ENCODE results near the gene NFE2. TPM values are rescaled to one million over a fixed set of nuclear protein-coding genes. Genes with fewer than 3 reads are reported as not detected.
"Not testable (repeated sequence)": the region's sequence is repeated elsewhere in the genome, so short reads cannot be mapped to it uniquely, and the experiment has no call there.

Gene NFE2
- total and polyA plus RNA-seq, 2 donors: 2.8 to 4.7 TPM

DNA sequence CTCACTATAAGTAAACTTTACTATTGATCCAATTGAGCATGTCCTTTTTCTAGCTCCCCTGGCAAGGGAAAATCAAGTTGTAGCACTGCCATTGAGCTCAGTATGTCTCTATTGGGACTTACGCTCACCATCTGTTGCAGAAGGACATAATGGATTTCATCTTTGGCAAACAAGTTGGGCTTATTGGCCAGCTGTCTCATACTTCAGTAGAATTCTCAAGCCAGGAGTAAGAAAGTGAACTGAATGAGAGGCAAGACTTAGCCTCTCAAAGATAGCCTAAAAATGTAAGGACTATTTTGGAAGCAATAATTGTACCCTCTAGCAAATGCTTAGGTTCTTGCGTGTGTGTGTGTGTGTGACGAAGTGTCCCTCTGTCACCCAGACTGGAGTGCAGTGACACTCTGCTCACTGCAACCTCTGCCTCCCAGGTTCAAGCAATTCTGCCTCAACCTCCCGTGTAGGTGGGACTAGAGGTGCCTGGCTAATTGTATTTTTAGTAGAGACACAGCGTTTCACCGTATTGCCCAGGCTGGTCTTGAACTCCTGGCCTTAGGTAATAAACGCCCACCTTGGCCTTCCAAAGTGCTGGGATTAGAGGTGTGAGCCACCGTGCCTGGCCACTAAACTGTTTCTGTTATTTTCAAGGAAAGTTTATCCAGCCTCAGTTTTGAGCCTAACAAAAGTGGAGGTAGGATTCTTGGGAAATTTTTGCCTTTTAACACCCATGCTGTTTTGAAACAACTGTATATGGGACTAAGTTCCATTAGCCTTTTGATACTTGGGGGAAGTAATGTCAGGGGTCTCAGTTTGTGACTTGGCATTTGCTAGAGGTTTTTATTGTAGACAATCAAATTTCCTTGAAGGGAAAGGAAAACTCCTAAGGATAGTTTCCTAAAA lies 13.3 kb downstream of the NFE2 start:
- Histone ChIP-seq H3K27me3 (ENCODE audit: control insufficient read depth in 2 of 2, insufficient read depth in 1 of 2, low read length in 1 of 2) (no peaks in the 10 kb centered on the region), H3K27ac (ENCODE audit: low read depth in 1 of 2, low read length in 1 of 2) (no peak overlapping the region), H3K4me3 (ENCODE audit: low read length in 2 of 2) (no peak overlapping the region), H3K9me3 (ENCODE audit: control insufficient read depth in 2 of 2, insufficient read depth in 1 of 2, low read length in 1 of 2) (no peaks in the 10 kb centered on the region), H3K4me1 (ENCODE audit: control insufficient read depth in 2 of 2, insufficient read depth in 2 of 2, low read length in 2 of 2) (peaks cover 12 to 22% of the 10 kb centered on the region in 2 donors), H3K36me3 (ENCODE audit: control insufficient read depth in 2 of 2, insufficient read depth in 2 of 2, low read length in 1 of 2) (peaks cover 52 to 66% of the 10 kb centered on the region in 2 donors)
- DNase-seq (ENCODE audit: low read depth in 6 of 9, low spot score in 9 of 9): no peak
- WGBS: 91% methylated on average over 8 of the region's 8 CpGs

DNA sequence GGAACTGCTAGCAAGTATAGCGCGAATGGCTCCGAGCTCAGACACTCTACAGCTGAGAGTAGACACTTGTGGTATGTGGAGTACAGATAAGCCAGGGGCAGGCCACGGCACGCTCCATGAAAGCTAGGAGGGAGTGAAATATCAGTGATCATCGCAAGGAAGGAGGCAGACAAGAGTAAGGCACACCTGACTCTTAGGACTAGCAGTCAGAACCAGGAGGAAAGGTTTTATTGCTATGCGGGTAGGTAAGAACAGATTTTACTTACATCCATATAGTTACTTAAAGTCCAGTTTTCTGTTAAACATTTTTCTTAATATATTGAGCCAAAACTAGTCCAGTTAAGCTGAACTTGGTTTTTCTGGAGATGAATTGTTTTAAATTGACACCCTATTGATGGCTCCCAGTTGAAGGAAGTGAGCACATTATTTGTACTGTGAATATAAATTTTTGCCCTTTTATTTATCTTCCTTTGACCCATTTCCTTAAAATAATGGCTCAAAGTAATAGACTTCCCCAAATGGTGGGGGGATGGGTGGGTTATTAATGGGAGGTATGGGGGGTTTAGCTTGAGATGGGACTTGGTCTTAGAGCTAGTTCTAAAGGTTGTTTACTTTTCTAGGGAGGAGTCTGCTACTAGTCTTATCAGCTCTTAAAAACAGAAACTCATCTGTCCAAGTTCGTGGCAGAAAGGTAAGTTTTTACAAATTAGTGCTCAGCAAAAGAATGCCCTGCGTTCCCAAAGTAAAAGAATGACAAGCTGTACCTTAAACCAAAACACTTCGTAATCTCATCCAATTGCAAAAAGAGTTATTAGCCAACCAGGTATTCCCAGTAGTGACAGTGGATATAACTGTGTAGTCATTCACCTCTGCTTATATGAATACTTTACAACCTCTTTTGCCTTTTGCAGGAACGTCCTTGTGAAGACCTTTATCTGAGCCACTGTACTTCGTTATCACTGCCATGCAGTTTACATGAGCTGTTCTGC lies 14.5 kb downstream of the NFE2 start:
- H3K4me1 ChIP-seq (ENCODE audit: control insufficient read depth in 2 of 2, insufficient read depth in 2 of 2, low read length in 2 of 2): peaks cover 13 to 25% of the 10 kb centered on the region in 2 donors
- no peak overlapping the region for H3K27ac ChIP-seq (ENCODE audit: low read depth in 1 of 2, low read length in 1 of 2)

DNA sequence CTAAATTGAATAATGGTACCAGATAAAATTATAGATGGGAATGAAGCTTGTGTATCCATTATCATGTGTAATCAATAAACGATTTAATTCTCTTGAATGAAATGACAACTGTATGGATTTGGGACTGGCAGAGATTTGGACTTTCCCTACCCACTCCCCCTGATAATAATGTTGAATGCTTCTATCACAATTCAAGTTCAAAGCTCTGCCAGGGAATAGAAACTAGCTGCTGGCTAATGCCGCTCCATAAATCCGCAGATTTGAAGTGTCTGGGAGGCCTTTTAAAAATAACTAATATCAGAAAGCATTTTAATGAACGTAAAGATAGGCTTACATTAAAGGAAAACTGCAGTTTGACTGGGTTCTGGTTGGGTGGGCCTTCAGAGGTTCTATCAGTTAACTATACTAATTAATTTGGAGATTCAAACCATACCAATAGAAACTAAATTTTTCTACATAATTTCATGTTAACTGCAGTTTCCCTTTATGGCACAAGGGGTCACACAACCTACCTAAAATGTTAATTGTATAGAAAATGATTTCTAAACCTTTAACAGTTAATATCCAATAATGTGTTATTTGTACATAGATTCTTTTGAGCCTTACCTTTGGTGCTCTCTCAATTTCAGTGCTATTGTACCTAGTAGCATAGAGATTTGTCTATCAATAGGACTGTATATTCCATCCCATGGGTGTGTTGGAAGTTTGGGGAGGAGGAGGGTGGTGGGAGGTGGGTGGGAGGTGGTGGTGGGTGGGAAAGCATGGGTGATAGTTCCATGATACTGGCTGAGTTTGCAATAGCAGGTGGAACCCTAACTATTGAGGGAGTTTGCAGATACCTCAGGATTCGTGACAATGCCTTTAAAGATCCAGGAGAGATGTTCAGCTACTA lies 15.4 kb downstream of the NFE2 start:
- peaks cover 13 to 25% of the 10 kb centered on the region in 2 donors for H3K4me1 ChIP-seq (ENCODE audit: control insufficient read depth in 2 of 2, insufficient read depth in 2 of 2, low read length in 2 of 2)

More for the DNA sequence above, 14.5 kb downstream of the NFE2 start:
- H3K9me3 ChIP-seq (ENCODE audit: control insufficient read depth in 2 of 2, insufficient read depth in 1 of 2, low read length in 1 of 2): no peaks in the 10 kb centered on the region
- WGBS: 89% methylated on average over 12 of the region's 12 CpGs
- no peak for DNase-seq (ENCODE audit: low read depth in 6 of 9, low spot score in 9 of 9)
- no peaks in the 10 kb centered on the region for H3K27me3 ChIP-seq (ENCODE audit: control insufficient read depth in 2 of 2, insufficient read depth in 1 of 2, low read length in 1 of 2)
- peaks cover 50 to 78% of the 10 kb centered on the region in 2 donors for H3K36me3 ChIP-seq (ENCODE audit: control insufficient read depth in 2 of 2, insufficient read depth in 2 of 2, low read length in 1 of 2)
- no peak overlapping the region for H3K4me3 ChIP-seq (ENCODE audit: low read length in 2 of 2)

GRCh38 chr12:54284070-54284780 lies 16.6 kb downstream of the NFE2 start:
- 56% methylated on average over 1 of the region's 2 CpGs for WGBS
- H3K9me3 ChIP-seq (ENCODE audit: control insufficient read depth in 2 of 2, insufficient read depth in 1 of 2, low read length in 1 of 2); H3K27me3 ChIP-seq (ENCODE audit: control insufficient read depth in 2 of 2, insufficient read depth in 1 of 2, low read length in 1 of 2); DNase-seq (ENCODE audit: low read depth in 6 of 9, low spot score in 9 of 9): not testable (repeated sequence)
- H3K27ac ChIP-seq (ENCODE audit: low read depth in 1 of 2, low read length in 1 of 2): peak overlapping the region in 1 of 2 donors; percentile 18
- H3K4me3 ChIP-seq (ENCODE audit: low read length in 2 of 2): peak overlapping the region; percentile 75 to 91
- H3K4me1 ChIP-seq (ENCODE audit: control insufficient read depth in 2 of 2, insufficient read depth in 2 of 2, low read length in 2 of 2): peaks cover 13 to 25% of the 10 kb centered on the region in 2 donors
- H3K36me3 ChIP-seq (ENCODE audit: control insufficient read depth in 2 of 2, insufficient read depth in 2 of 2, low read length in 1 of 2): peaks cover 45 to 74% of the 10 kb centered on the region in 2 donors

More for the DNA sequence above, 15.4 kb downstream of the NFE2 start:
- no peak overlapping the region for H3K4me3 ChIP-seq (ENCODE audit: low read length in 2 of 2)
- H3K27me3 ChIP-seq (ENCODE audit: control insufficient read depth in 2 of 2, insufficient read depth in 1 of 2, low read length in 1 of 2): no peaks in the 10 kb centered on the region
- WGBS: 68% methylated on average over 5 of the region's 5 CpGs
- DNase-seq (ENCODE audit: low read depth in 6 of 9, low spot score in 9 of 9): no peak
- no peaks in the 10 kb centered on the region for H3K9me3 ChIP-seq (ENCODE audit: control insufficient read depth in 2 of 2, insufficient read depth in 1 of 2, low read length in 1 of 2)
- H3K36me3 ChIP-seq (ENCODE audit: control insufficient read depth in 2 of 2, insufficient read depth in 2 of 2, low read length in 1 of 2): peaks cover 50 to 80% of the 10 kb centered on the region in 2 donors
- H3K27ac ChIP-seq (ENCODE audit: low read depth in 1 of 2, low read length in 1 of 2): no peak overlapping the region

DNA sequence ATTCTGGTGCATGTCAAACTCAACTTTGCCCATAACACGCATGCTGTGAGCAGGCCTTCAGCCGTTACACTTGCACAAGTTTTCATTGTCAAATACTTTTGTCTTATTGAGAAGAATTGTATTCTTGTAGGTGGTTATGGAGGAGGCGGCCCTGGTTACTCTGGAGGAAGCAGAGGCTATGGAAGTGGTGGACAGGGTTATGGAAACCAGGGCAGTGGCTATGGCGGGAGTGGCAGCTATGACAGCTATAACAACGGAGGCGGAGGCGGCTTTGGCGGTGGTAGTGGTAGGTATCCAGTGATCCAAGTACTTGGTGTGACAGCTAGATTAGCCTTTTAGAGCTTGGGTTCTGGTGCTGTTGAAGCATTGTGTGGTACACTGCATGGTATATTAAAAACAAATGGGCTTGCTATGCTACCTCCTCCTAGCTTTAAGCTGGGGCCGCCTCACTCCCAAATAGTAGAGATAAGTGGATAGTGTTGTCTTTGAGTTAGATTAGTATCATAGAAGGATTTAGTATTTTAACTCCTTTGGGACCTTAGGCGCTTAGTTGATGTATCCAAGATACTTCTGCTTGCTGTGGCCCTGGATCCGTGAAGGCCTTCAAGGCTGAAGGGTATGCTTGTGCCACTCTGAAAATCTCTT lies 17.7 kb downstream of the NFE2 start:
- peaks cover 38 to 66% of the 10 kb centered on the region in 2 donors for H3K36me3 ChIP-seq (ENCODE audit: control insufficient read depth in 2 of 2, insufficient read depth in 2 of 2, low read length in 1 of 2)
- H3K4me3 ChIP-seq (ENCODE audit: low read length in 2 of 2): peak overlapping the region; percentile 75 to 91
- H3K27me3 ChIP-seq (ENCODE audit: control insufficient read depth in 2 of 2, insufficient read depth in 1 of 2, low read length in 1 of 2): no peaks in the 10 kb centered on the region
- peaks cover 0 to 3% of the 10 kb centered on the region in 2 donors for H3K9me3 ChIP-seq (ENCODE audit: control insufficient read depth in 2 of 2, insufficient read depth in 1 of 2, low read length in 1 of 2)
- 35% methylated on average over 11 of the region's 11 CpGs for WGBS
- no peak for DNase-seq (ENCODE audit: low read depth in 6 of 9, low spot score in 9 of 9)
- H3K4me1 ChIP-seq (ENCODE audit: control insufficient read depth in 2 of 2, insufficient read depth in 2 of 2, low read length in 2 of 2): peaks cover 15 to 25% of the 10 kb centered on the region in 2 donors
- H3K27ac ChIP-seq (ENCODE audit: low read depth in 1 of 2, low read length in 1 of 2): peak overlapping the region; percentile 22 to 33

GRCh38 chr12:54281694-54282093 lies 19.1 kb downstream of the NFE2 start:
- not testable (repeated sequence) for DNase-seq (ENCODE audit: low read depth in 6 of 9, low spot score in 9 of 9); H3K9me3 ChIP-seq (ENCODE audit: control insufficient read depth in 2 of 2, insufficient read depth in 1 of 2, low read length in 1 of 2); H3K27me3 ChIP-seq (ENCODE audit: control insufficient read depth in 2 of 2, insufficient read depth in 1 of 2, low read length in 1 of 2)
- 6% methylated on average over 4 of the region's 4 CpGs for WGBS
- H3K4me1 ChIP-seq (ENCODE audit: control insufficient read depth in 2 of 2, insufficient read depth in 2 of 2, low read length in 2 of 2): peaks cover 19 to 30% of the 10 kb centered on the region in 2 donors
- H3K36me3 ChIP-seq (ENCODE audit: control insufficient read depth in 2 of 2, insufficient read depth in 2 of 2, low read length in 1 of 2): peaks cover 29 to 57% of the 10 kb centered on the region in 2 donors
- H3K4me3 ChIP-seq (ENCODE audit: low read length in 2 of 2): peak overlapping the region; percentile 75 to 91
- H3K27ac ChIP-seq (ENCODE audit: low read depth in 1 of 2, low read length in 1 of 2): peak overlapping the region in 1 of 2 donors; percentile 98

DNA sequence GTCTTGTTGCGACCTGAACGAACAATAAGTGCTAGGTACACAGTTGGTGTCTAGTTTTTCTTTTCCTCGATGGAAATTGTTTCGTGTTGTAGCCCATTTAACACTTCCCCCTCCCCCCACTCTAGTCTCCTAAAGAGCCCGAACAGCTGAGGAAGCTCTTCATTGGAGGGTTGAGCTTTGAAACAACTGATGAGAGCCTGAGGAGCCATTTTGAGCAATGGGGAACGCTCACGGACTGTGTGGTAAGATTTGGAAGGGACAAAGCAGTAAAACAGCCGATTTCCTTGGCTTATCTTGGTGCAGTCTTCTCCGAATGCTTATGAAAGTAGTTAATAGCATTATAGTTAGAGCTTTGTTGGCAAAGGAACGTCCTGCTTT lies 19.6 kb downstream of the NFE2 start:
- Histone ChIP-seq H3K4me3 (ENCODE audit: low read length in 2 of 2) (peak overlapping the region; percentile 75 to 91), H3K4me1 (ENCODE audit: control insufficient read depth in 2 of 2, insufficient read depth in 2 of 2, low read length in 2 of 2) (peaks cover 23 to 30% of the 10 kb centered on the region in 2 donors), H3K27ac (ENCODE audit: low read depth in 1 of 2, low read length in 1 of 2) (peak overlapping the region; percentile 93 to 98), H3K36me3 (ENCODE audit: control insufficient read depth in 2 of 2, insufficient read depth in 2 of 2, low read length in 1 of 2) (peaks cover 25 to 53% of the 10 kb centered on the region in 2 donors)
- under 1% methylated on average over 10 of the region's 10 CpGs for WGBS
- H3K27me3 ChIP-seq (ENCODE audit: control insufficient read depth in 2 of 2, insufficient read depth in 1 of 2, low read length in 1 of 2); DNase-seq (ENCODE audit: low read depth in 6 of 9, low spot score in 9 of 9); H3K9me3 ChIP-seq (ENCODE audit: control insufficient read depth in 2 of 2, insufficient read depth in 1 of 2, low read length in 1 of 2): not testable (repeated sequence)

Measured in thymus (tissue), 11 donors.